GM21576 (cell line): ENCODE measurements around the gene ZNF302.
"Not testable (repeated sequence)": the region's sequence is repeated elsewhere in the genome, so short reads cannot be mapped to it uniquely, and the experiment has no call there.

ENCODE experiments used
- ATAC-seq: cut with Tn5 transposase; IDR thresholded peaks from one replicate; pipeline ENCODE4 v1.9.1; 2021; ENCODE audit warnings: mild to moderate bottlenecking, moderate library complexity; ENCODE audit not compliant: unreplicated experiment

The ZNF302 gene

GRCh38 chr19:34671972-34672371 is 5.5 kb upstream of the ZNF302 start:
- no peak for ATAC-seq

- no peak for ATAC-seq
Observed at GRCh38 chr19:34673590-34673989, 3.9 kb upstream of the ZNF302 start.

GRCh38 chr19:34675250-34675649 is 2.2 kb upstream of the ZNF302 start:
- ATAC-seq = no peak

- ATAC-seq = no peak
Observed at GRCh38 chr19:34675919-34676318, 1.6 kb upstream of the ZNF302 start.

GRCh38 chr19:34676697-34677385 is 637 bp upstream of the ZNF302 start, which contains the start of gene SCGB2B2:
TSS of gene SCGB2B2 (minus strand) at chr19:34677159. CDS start at chr19:34594563, 82,596 bp downstream.
- peak; percentile 49 for ATAC-seq

GRCh38 chr19:34678085-34678412 is 571 bp downstream of the ZNF302 start:
- no peak for ATAC-seq

- no peak for ATAC-seq
Observed at GRCh38 chr19:34678421-34678820, 943 bp downstream of the ZNF302 start.

- ATAC-seq = no peak
Observed at GRCh38 chr19:34681478-34681877, 4.0 kb downstream of the ZNF302 start.

GRCh38 chr19:34685266-34685665 is 7.8 kb downstream of the ZNF302 start:
- not testable (repeated sequence) for ATAC-seq

- no peak for ATAC-seq
Observed at GRCh38 chr19:34686455-34686854, 9.0 kb downstream of the ZNF302 start.

- no peak for ATAC-seq
Observed at GRCh38 chr19:34687348-34687747, 9.9 kb downstream of the ZNF302 start.

- ATAC-seq = no peak
Observed at GRCh38 chr19:34688592-34688991, 11.1 kb downstream of the ZNF302 start.

GRCh38 chr19:34690372-34690771 is 12.9 kb downstream of the ZNF302 start:
- no peak for ATAC-seq

- ATAC-seq = no peak
Observed at GRCh38 chr19:34692549-34692948, 15.1 kb downstream of the ZNF302 start.

GRCh38 chr19:34707661-34708060 is 30.2 kb downstream of the ZNF302 start:
- no peak for ATAC-seq

- ATAC-seq = no peak
Observed at GRCh38 chr19:34711890-34712289, 34.4 kb downstream of the ZNF302 start.

GRCh38 chr19:34712395-34713261 is 35.1 kb downstream of the ZNF302 start:
- ATAC-seq = no peak

GRCh38 chr19:34713262-34713637 is 35.8 kb downstream of the ZNF302 start:
- no peak for ATAC-seq

GRCh38 chr19:34715357-34715756 is 37.9 kb downstream of the ZNF302 start:
- ATAC-seq = no peak

GRCh38 chr19:34722353-34722752 is 44.9 kb downstream of the ZNF302 start:
- no peak for ATAC-seq

- ATAC-seq = no peak
Observed at GRCh38 chr19:34725400-34725799, 47.9 kb downstream of the ZNF302 start.
